Measurements from ENCODE around the gene UGT1A7. TPM values are rescaled to one million over a fixed set of nuclear protein-coding genes. Genes with fewer than 3 reads are reported as not detected.

UGT1A7 gene
- total and polyA plus RNA-seq, 4 donors: not detected

- no peak for DNase-seq (ENCODE audit: low read depth in 4 of 6, low spot score in 6 of 6)
- Histone ChIP-seq H3K36me3 (ENCODE audit: control insufficient read depth, insufficient read depth, low read length) (no peaks in the 10 kb centered on the region), H3K27ac (ENCODE audit: low read depth, low read length) (no peak overlapping the region), H3K9me3 (ENCODE audit: control insufficient read depth, insufficient read depth, low read length) (no peaks in the 10 kb centered on the region), H3K4me3 (ENCODE audit: low read depth, low read length) (no peak overlapping the region), H3K27me3 (ENCODE audit: control insufficient read depth, insufficient read depth, low read length) (no peaks in the 10 kb centered on the region), H3K4me1 (ENCODE audit: control insufficient read depth, insufficient read depth, low read length) (no peaks in the 10 kb centered on the region)
- WGBS (ENCODE audit: insufficient coverage): 95% methylated on average over 12 of the region's 16 CpGs
These were observed 90.5 kb downstream of the UGT1A7 start for GRCh38 chr2:233772153-233772552.

- H3K9me3 ChIP-seq (ENCODE audit: control insufficient read depth, insufficient read depth, low read length): no peaks in the 10 kb centered on the region
- H3K27ac ChIP-seq (ENCODE audit: low read depth, low read length): no peak overlapping the region
- DNase-seq (ENCODE audit: low read depth in 4 of 6, low spot score in 6 of 6): no peak
- H3K4me1 ChIP-seq (ENCODE audit: control insufficient read depth, insufficient read depth, low read length): no peaks in the 10 kb centered on the region
- WGBS (ENCODE audit: insufficient coverage): 90% methylated on average over 3 of the region's 5 CpGs
- no peaks in the 10 kb centered on the region for H3K27me3 ChIP-seq (ENCODE audit: control insufficient read depth, insufficient read depth, low read length)
- no peak overlapping the region for H3K4me3 ChIP-seq (ENCODE audit: low read depth, low read length)
- no peaks in the 10 kb centered on the region for H3K36me3 ChIP-seq (ENCODE audit: control insufficient read depth, insufficient read depth, low read length)
These were observed 90.9 kb downstream of the UGT1A7 start for GRCh38 chr2:233772583-233772982.

- Histone ChIP-seq H3K4me3 (ENCODE audit: low read depth, low read length) (no peak overlapping the region), H3K4me1 (ENCODE audit: control insufficient read depth, insufficient read depth, low read length) (no peaks in the 10 kb centered on the region), H3K27ac (ENCODE audit: low read depth, low read length) (no peak overlapping the region), H3K36me3 (ENCODE audit: control insufficient read depth, insufficient read depth, low read length) (no peaks in the 10 kb centered on the region), H3K9me3 (ENCODE audit: control insufficient read depth, insufficient read depth, low read length) (no peaks in the 10 kb centered on the region), H3K27me3 (ENCODE audit: control insufficient read depth, insufficient read depth, low read length) (no peaks in the 10 kb centered on the region)
- 100% methylated on average over 1 of the region's 5 CpGs for WGBS (ENCODE audit: insufficient coverage)
- no peak for DNase-seq (ENCODE audit: low read depth in 4 of 6, low spot score in 6 of 6)
These were observed 92.2 kb downstream of the UGT1A7 start for GRCh38 chr2:233773854-233774253.

GRCh38 chr2:233775414-233775813, 93.7 kb downstream of the UGT1A7 start:
- WGBS (ENCODE audit: insufficient coverage): 78% methylated on average over 2 of the region's 6 CpGs
- Histone ChIP-seq H3K36me3 (ENCODE audit: control insufficient read depth, insufficient read depth, low read length) (no peaks in the 10 kb centered on the region), H3K4me3 (ENCODE audit: low read depth, low read length) (no peak overlapping the region), H3K27me3 (ENCODE audit: control insufficient read depth, insufficient read depth, low read length) (no peaks in the 10 kb centered on the region), H3K27ac (ENCODE audit: low read depth, low read length) (no peak overlapping the region), H3K9me3 (ENCODE audit: control insufficient read depth, insufficient read depth, low read length) (no peaks in the 10 kb centered on the region), H3K4me1 (ENCODE audit: control insufficient read depth, insufficient read depth, low read length) (no peaks in the 10 kb centered on the region)
- DNase-seq (ENCODE audit: low read depth in 4 of 6, low spot score in 6 of 6): no peak

- WGBS (ENCODE audit: insufficient coverage): no CpG with 5 or more reads among the region's 2 CpGs
These were observed 96.3 kb downstream of the UGT1A7 start, which contains the start of gene MROH2A for GRCh38 chr2:233778030-233778429. Gene MROH2A (plus strand): TSS chr2:233778330. CDS start chr2:233779359, 1,029 bp downstream.

GRCh38 chr2:233779722-233780121, 98.0 kb downstream of the UGT1A7 start:
- Histone ChIP-seq H3K4me1 (ENCODE audit: control insufficient read depth, insufficient read depth, low read length) (no peaks in the 10 kb centered on the region), H3K4me3 (ENCODE audit: low read depth, low read length) (no peak overlapping the region), H3K9me3 (ENCODE audit: control insufficient read depth, insufficient read depth, low read length) (no peaks in the 10 kb centered on the region), H3K36me3 (ENCODE audit: control insufficient read depth, insufficient read depth, low read length) (no peaks in the 10 kb centered on the region), H3K27ac (ENCODE audit: low read depth, low read length) (no peak overlapping the region), H3K27me3 (ENCODE audit: control insufficient read depth, insufficient read depth, low read length) (no peaks in the 10 kb centered on the region)
- 97% methylated on average over 3 of the region's 4 CpGs for WGBS (ENCODE audit: insufficient coverage)
- DNase-seq (ENCODE audit: low read depth in 4 of 6, low spot score in 6 of 6): no peak

More at GRCh38 chr2:233778030-233778429, 96.3 kb downstream of the UGT1A7 start, which contains the start of gene MROH2A:
- no peaks in the 10 kb centered on the region for H3K27me3 ChIP-seq (ENCODE audit: control insufficient read depth, insufficient read depth, low read length)
- H3K9me3 ChIP-seq (ENCODE audit: control insufficient read depth, insufficient read depth, low read length): no peaks in the 10 kb centered on the region
- no peak within 1 kb of the TSS for H3K4me3 ChIP-seq (ENCODE audit: low read depth, low read length)
- H3K36me3 ChIP-seq (ENCODE audit: control insufficient read depth, insufficient read depth, low read length): no peaks in the 10 kb centered on the region
- DNase-seq (ENCODE audit: low read depth in 4 of 6, low spot score in 6 of 6): no peak
- H3K4me1 ChIP-seq (ENCODE audit: control insufficient read depth, insufficient read depth, low read length): no peaks in the 10 kb centered on the region
- no peak within 1 kb of the TSS for H3K27ac ChIP-seq (ENCODE audit: low read depth, low read length)

GRCh38 chr2:233780771-233781170, 99.1 kb downstream of the UGT1A7 start:
- no CpG with 5 or more reads among the region's 4 CpGs for WGBS (ENCODE audit: insufficient coverage)
- DNase-seq (ENCODE audit: low read depth in 4 of 6, low spot score in 6 of 6): no peak
- no peaks in the 10 kb centered on the region for H3K9me3 ChIP-seq (ENCODE audit: control insufficient read depth, insufficient read depth, low read length)
- no peaks in the 10 kb centered on the region for H3K4me1 ChIP-seq (ENCODE audit: control insufficient read depth, insufficient read depth, low read length)
- no peaks in the 10 kb centered on the region for H3K27me3 ChIP-seq (ENCODE audit: control insufficient read depth, insufficient read depth, low read length)
- no peak overlapping the region for H3K4me3 ChIP-seq (ENCODE audit: low read depth, low read length)
- H3K27ac ChIP-seq (ENCODE audit: low read depth, low read length): no peak overlapping the region
- H3K36me3 ChIP-seq (ENCODE audit: control insufficient read depth, insufficient read depth, low read length): no peaks in the 10 kb centered on the region

- no peak overlapping the region for H3K4me3 ChIP-seq (ENCODE audit: low read depth, low read length)
- H3K9me3 ChIP-seq (ENCODE audit: control insufficient read depth, insufficient read depth, low read length): no peaks in the 10 kb centered on the region
- no peaks in the 10 kb centered on the region for H3K4me1 ChIP-seq (ENCODE audit: control insufficient read depth, insufficient read depth, low read length)
- H3K27me3 ChIP-seq (ENCODE audit: control insufficient read depth, insufficient read depth, low read length): no peaks in the 10 kb centered on the region
- no peak for DNase-seq (ENCODE audit: low read depth in 4 of 6, low spot score in 6 of 6)
- no peak overlapping the region for H3K27ac ChIP-seq (ENCODE audit: low read depth, low read length)
- 92% methylated on average over 6 of the region's 7 CpGs for WGBS (ENCODE audit: insufficient coverage)
- no peaks in the 10 kb centered on the region for H3K36me3 ChIP-seq (ENCODE audit: control insufficient read depth, insufficient read depth, low read length)
These were observed 107.9 kb downstream of the UGT1A7 start for GRCh38 chr2:233789554-233789953.

- no peak overlapping the region for H3K4me3 ChIP-seq (ENCODE audit: low read depth, low read length)
- no peaks in the 10 kb centered on the region for H3K4me1 ChIP-seq (ENCODE audit: control insufficient read depth, insufficient read depth, low read length)
- 88% methylated on average over 18 of the region's 18 CpGs for WGBS (ENCODE audit: insufficient coverage)
- DNase-seq (ENCODE audit: low read depth in 4 of 6, low spot score in 6 of 6): no peak
- H3K9me3 ChIP-seq (ENCODE audit: control insufficient read depth, insufficient read depth, low read length): no peaks in the 10 kb centered on the region
- H3K27me3 ChIP-seq (ENCODE audit: control insufficient read depth, insufficient read depth, low read length): no peaks in the 10 kb centered on the region
- H3K36me3 ChIP-seq (ENCODE audit: control insufficient read depth, insufficient read depth, low read length): no peaks in the 10 kb centered on the region
- no peak overlapping the region for H3K27ac ChIP-seq (ENCODE audit: low read depth, low read length)
These were observed 109.6 kb downstream of the UGT1A7 start for GRCh38 chr2:233791151-233791882.

- H3K4me1 ChIP-seq (ENCODE audit: control insufficient read depth, insufficient read depth, low read length): no peaks in the 10 kb centered on the region
- no peaks in the 10 kb centered on the region for H3K36me3 ChIP-seq (ENCODE audit: control insufficient read depth, insufficient read depth, low read length)
- H3K27ac ChIP-seq (ENCODE audit: low read depth, low read length): no peak overlapping the region
- H3K4me3 ChIP-seq (ENCODE audit: low read depth, low read length): no peak overlapping the region
- no peak for DNase-seq (ENCODE audit: low read depth in 4 of 6, low spot score in 6 of 6)
- no peaks in the 10 kb centered on the region for H3K27me3 ChIP-seq (ENCODE audit: control insufficient read depth, insufficient read depth, low read length)
- no peaks in the 10 kb centered on the region for H3K9me3 ChIP-seq (ENCODE audit: control insufficient read depth, insufficient read depth, low read length)
- WGBS (ENCODE audit: insufficient coverage): 81% methylated on average over 9 of the region's 9 CpGs
These were observed 110.2 kb downstream of the UGT1A7 start for GRCh38 chr2:233791883-233792329.

Measured in spinal cord (tissue), 10 donors.